Eye (tissue), 1 donor: ENCODE measurements around the gene KRTAP10-11.
A peak's percentile ranks its signal among the peaks of the same experiment; 100 is the strongest.
"Not testable (repeated sequence)": the region's sequence is repeated elsewhere in the genome, so short reads cannot be mapped to it uniquely, and the experiment has no call there.

ENCODE experiments used
- DNase-seq: peaks from one replicate; pipeline ENCODE4 v3.0.0-alpha.2; 2015

The KRTAP10-11 gene

GRCh38 chr21:44670642-44671432 lies 24.6 kb downstream of the KRTAP10-11 start:
- DNase-seq: no peak

GRCh38 chr21:44671911-44672310 lies 25.7 kb downstream of the KRTAP10-11 start:
- DNase-seq: no peak

- DNase-seq: no peak
Observed at GRCh38 chr21:44677881-44678280, 31.7 kb downstream of the KRTAP10-11 start.

- DNase-seq: no peak
Observed at GRCh38 chr21:44681152-44681551, 34.9 kb downstream of the KRTAP10-11 start.

- no peak for DNase-seq
Observed at GRCh38 chr21:44681861-44682579, 35.8 kb downstream of the KRTAP10-11 start, which contains the start of gene KRTAP12-1. TSS of gene KRTAP12-1 (minus strand) at chr21:44682163. CDS start at chr21:44682123, 40 bp downstream.

- DNase-seq: no peak
Observed at GRCh38 chr21:44682580-44683151, 36.5 kb downstream of the KRTAP10-11 start.

- no peak for DNase-seq
Observed at GRCh38 chr21:44684077-44684476, 37.9 kb downstream of the KRTAP10-11 start.

GRCh38 chr21:44684483-44684882 lies 38.3 kb downstream of the KRTAP10-11 start:
- DNase-seq: no peak

- not testable (repeated sequence) for DNase-seq
Observed at GRCh38 chr21:44685050-44685449, 38.8 kb downstream of the KRTAP10-11 start.

- peak; percentile 39 for DNase-seq
Observed at GRCh38 chr21:44686000-44686781, 40.0 kb downstream of the KRTAP10-11 start.

- DNase-seq: peak; percentile 64
Observed at GRCh38 chr21:44686843-44687561, 40.8 kb downstream of the KRTAP10-11 start.

- no peak for DNase-seq
Observed at GRCh38 chr21:44687671-44688070, 41.5 kb downstream of the KRTAP10-11 start.

- not testable (repeated sequence) for DNase-seq
Observed at GRCh38 chr21:44689740-44690139, 43.5 kb downstream of the KRTAP10-11 start.

- no peak for DNase-seq
Observed at GRCh38 chr21:44691686-44692085, 45.5 kb downstream of the KRTAP10-11 start.

- no peak for DNase-seq
Observed at GRCh38 chr21:44692798-44693512, 46.7 kb downstream of the KRTAP10-11 start.

- no peak for DNase-seq
Observed at GRCh38 chr21:44694776-44695175, 48.6 kb downstream of the KRTAP10-11 start.

GRCh38 chr21:44695184-44695583 lies 49.0 kb downstream of the KRTAP10-11 start:
- no peak for DNase-seq

GRCh38 chr21:44695641-44696040 lies 49.4 kb downstream of the KRTAP10-11 start:
- DNase-seq: no peak

- no peak for DNase-seq
Observed at GRCh38 chr21:44696572-44696971, 50.4 kb downstream of the KRTAP10-11 start.
